GM12873 (cell line): ENCODE data around the gene NMRK2.

Experiments
- CTCF ChIP-seq: IDR thresholded peaks from 2 replicates; pipeline ENCODE4 v1.5.1; 2012; ENCODE audit warnings: low read depth, mild to moderate bottlenecking, moderate library complexity, low read length, control low read depth; ENCODE audit not compliant: insufficient read depth; ENCODE audit errors: missing control alignments

The NMRK2 gene

GRCh38 chr19:3944018-3944721 is 11.3 kb downstream of the NMRK2 start:
- no peak for TF ChIP-seq CTCF

GRCh38 chr19:3945838-3946237 is 13.0 kb downstream of the NMRK2 start:
- no peak for TF ChIP-seq CTCF

- no peak for TF ChIP-seq CTCF
These were observed 16.4 kb downstream of the NMRK2 start for GRCh38 chr19:3949294-3949693.

GRCh38 chr19:3949997-3950859 is 17.4 kb downstream of the NMRK2 start:
- no peak for TF ChIP-seq CTCF

- no peak for TF ChIP-seq CTCF
These were observed 18.3 kb downstream of the NMRK2 start for GRCh38 chr19:3950871-3951861.

- TF ChIP-seq CTCF: no peak
These were observed 21.2 kb downstream of the NMRK2 start for GRCh38 chr19:3954107-3954506.
